Trophoblast cell (in vitro differentiated cells and primary cell): Measurements from ENCODE around the gene PAM16.
A peak's percentile ranks its signal among the peaks of the same experiment; 100 is the strongest.

ENCODE experiments used
- DNase-seq, 2 donors: peaks; one replicate each; pipeline ENCODE4 v3.0.0-alpha.2; 2016
- H2AFZ ChIP-seq: 2 replicates; pipeline ENCODE4 v1.6.1; 2013; ENCODE audit warnings: low read length, moderate library complexity, mild to moderate bottlenecking; ENCODE audit not compliant: insufficient read depth, poor library complexity
- H2AK5ac ChIP-seq: 2 replicates; pipeline ENCODE4 v1.6.1; 2013; ENCODE audit warnings: mild to moderate bottlenecking, low read length
- H2BK120ac ChIP-seq: 2 replicates; pipeline ENCODE4 v1.6.1; 2013; ENCODE audit warnings: low read length, mild to moderate bottlenecking, moderate library complexity; ENCODE audit not compliant: insufficient read depth, poor library complexity
- H2BK12ac ChIP-seq: 2 replicates; pipeline ENCODE4 v1.6.1; 2013; ENCODE audit warnings: mild to moderate bottlenecking, low read length, moderate library complexity
- H2BK5ac ChIP-seq: 2 replicates; pipeline ENCODE4 v1.6.1; 2013; ENCODE audit warnings: low read length, low read depth, moderate library complexity, mild to moderate bottlenecking; ENCODE audit not compliant: poor library complexity
- H3K14ac ChIP-seq: 2 replicates; pipeline ENCODE4 v1.6.1; 2013; ENCODE audit warnings: mild to moderate bottlenecking, low read length
- H3K18ac ChIP-seq: 2 replicates; pipeline ENCODE4 v1.6.1; 2013; ENCODE audit warnings: mild to moderate bottlenecking, low read length
- H3K23ac ChIP-seq: 2 replicates; pipeline ENCODE4 v1.6.1; 2013; ENCODE audit warnings: low read length
- H3K27ac ChIP-seq: 2 replicates; pipeline ENCODE4 v1.5.1; 2013; ENCODE audit warnings: low read depth, mild to moderate bottlenecking, inconsistent platforms, low read length, moderate library complexity
- H3K27me3 ChIP-seq: 2 replicates; pipeline ENCODE4 v1.6.1; 2013; ENCODE audit warnings: inconsistent platforms, mild to moderate bottlenecking, low read length, moderate library complexity; ENCODE audit not compliant: insufficient read depth
- H3K36me3 ChIP-seq, 2 experiments: 1 replicate in 1 of 2; 2 replicates in 1 of 2; pipeline ENCODE4 v1.6.1; 2013; ENCODE audit warnings: low read length in 2 of 2, mild to moderate bottlenecking in 2 of 2, moderate library complexity in 1 of 2; ENCODE audit not compliant: insufficient read depth in 2 of 2, control insufficient read depth in 1 of 2
- H3K4ac ChIP-seq: 2 replicates; pipeline ENCODE4 v1.6.1; 2013; ENCODE audit warnings: low read depth, mild to moderate bottlenecking, low read length, moderate library complexity
- H3K4me1 ChIP-seq, 2 experiments: 1 replicate in 1 of 2; 2 replicates in 1 of 2; pipeline ENCODE4 v1.6.1; 2013; ENCODE audit warnings: low read length in 2 of 2, mild to moderate bottlenecking in 2 of 2, moderate library complexity in 1 of 2; ENCODE audit not compliant: insufficient read depth in 2 of 2, control insufficient read depth in 1 of 2
- H3K4me2 ChIP-seq: 2 replicates; pipeline ENCODE4 v1.6.1; 2013; ENCODE audit warnings: inconsistent platforms, mild to moderate bottlenecking, low read length, moderate library complexity
- H3K4me3 ChIP-seq: 2 replicates; pipeline ENCODE4 v1.5.1; 2013; ENCODE audit warnings: mild to moderate bottlenecking, low read depth, low read length, inconsistent platforms
- H3K79me1 ChIP-seq: one replicate; pipeline ENCODE4 v1.6.1; 2013; ENCODE audit warnings: low read length
- H3K79me2 ChIP-seq: 2 replicates; pipeline ENCODE4 v1.6.1; 2013; ENCODE audit warnings: low read length, mild to moderate bottlenecking; ENCODE audit not compliant: control insufficient read depth, insufficient read depth, poor library complexity
- H3K9ac ChIP-seq: 2 replicates; pipeline ENCODE4 v1.6.1; 2013; ENCODE audit warnings: mild to moderate bottlenecking, low read length
- H3K9me3 ChIP-seq: 2 replicates; pipeline ENCODE4 v1.6.1; 2013; ENCODE audit warnings: low read depth, mild to moderate bottlenecking, control low read depth, inconsistent platforms, low read length; ENCODE audit not compliant: insufficient read depth
- H4K12ac ChIP-seq: 2 replicates; pipeline ENCODE4 v1.6.1; 2013; ENCODE audit warnings: low read depth, mild to moderate bottlenecking, low read length, moderate library complexity
- H4K8ac ChIP-seq: 2 replicates; pipeline ENCODE4 v1.6.1; 2013; ENCODE audit warnings: low read depth, mild to moderate bottlenecking, low read length, moderate library complexity
- H4K91ac ChIP-seq: one replicate; pipeline ENCODE4 v1.6.1; 2013; ENCODE audit warnings: low read depth, mild to moderate bottlenecking, low read length, moderate library complexity
- WGBS: extraction: QIAGEN DNeasy Blood & Tissue Kit; methylation state at CpG from one replicate; pipeline ENCODE4 v1.1.7; 2013; ENCODE audit warnings: missing lambda C conversion rate; ENCODE audit not compliant: insufficient read length, insufficient coverage; ENCODE audit errors: extremely low coverage; 5-methylcytosine and 5-hydroxymethylcytosine counted together

Gene PAM16

GRCh38 chr16:4297480-4297879 is 53.6 kb downstream of the PAM16 start:
- no CpG with 5 or more reads among the region's 6 CpGs for WGBS
- Histone ChIP-seq H3K36me3 (no peaks in the 10 kb centered on the region), H4K12ac (no peak overlapping the region), H3K4ac (no peak overlapping the region), H3K18ac (peak overlapping the region; percentile 18), H3K79me1 (peaks cover 30% of the 10 kb centered on the region), H3K27me3 (no peaks in the 10 kb centered on the region), H3K4me3 (no peak overlapping the region), H2AK5ac (no peak overlapping the region), H3K79me2 (peaks cover 9% of the 10 kb centered on the region), H3K4me1 (peaks cover 36 to 41% of the 10 kb centered on the region in 2 experiments), H2AFZ (no peak overlapping the region), H2BK12ac (peak overlapping the region; percentile 68), H3K23ac (no peak overlapping the region), H3K9me3 (no peaks in the 10 kb centered on the region), H2BK5ac (no peak overlapping the region), H4K91ac (peak overlapping the region; percentile 33), H3K14ac (no peak overlapping the region), H4K8ac (no peak overlapping the region), H3K9ac (no peak overlapping the region), H2BK120ac (peak overlapping the region; percentile 28), H3K27ac (no peak overlapping the region), H3K4me2 (no peak overlapping the region)
- DNase-seq = no peak

- no peak overlapping the region for H3K23ac ChIP-seq
- no CpG with 5 or more reads among the region's 6 CpGs for WGBS
Observed at GRCh38 chr16:4295581-4295980, 55.5 kb downstream of the PAM16 start.

GRCh38 chr16:4293822-4294457 is 57.2 kb downstream of the PAM16 start:
- DNase-seq = no peak
- Histone ChIP-seq H3K4me3 (no peak overlapping the region), H2BK5ac (peak overlapping the region; percentile 76), H4K91ac (peak overlapping the region; percentile 83), H2AFZ (peak overlapping the region; percentile 52), H3K4ac (peak overlapping the region; percentile 22), H3K9ac (no peak overlapping the region), H3K79me1 (peaks cover 27% of the 10 kb centered on the region), H3K79me2 (peaks cover 7% of the 10 kb centered on the region), H4K12ac (peak overlapping the region; percentile 0), H3K23ac (no peak overlapping the region), H2AK5ac (peak overlapping the region; percentile 62), H3K4me2 (peak overlapping the region; percentile 57), H3K14ac (peak overlapping the region; percentile 82), H4K8ac (peak overlapping the region; percentile 47), H3K4me1 (peaks cover 40 to 48% of the 10 kb centered on the region in 2 experiments), H3K18ac (peak overlapping the region; percentile 75), H3K27ac (peak overlapping the region; percentile 83), H3K27me3 (no peaks in the 10 kb centered on the region), H2BK120ac (peak overlapping the region; percentile 84), H2BK12ac (peak overlapping the region; percentile 93), H3K9me3 (no peaks in the 10 kb centered on the region), H3K36me3 (no peaks in the 10 kb centered on the region)
- no CpG with 5 or more reads among the region's 20 CpGs for WGBS

More at GRCh38 chr16:4295581-4295980, 55.5 kb downstream of the PAM16 start:
- H3K18ac ChIP-seq = no peak overlapping the region
- H4K12ac ChIP-seq = no peak overlapping the region
- H3K79me2 ChIP-seq = peaks cover 9% of the 10 kb centered on the region
- H3K36me3 ChIP-seq = no peaks in the 10 kb centered on the region
- H3K27ac ChIP-seq = no peak overlapping the region
- no peak overlapping the region for H4K91ac ChIP-seq
- H3K4ac ChIP-seq = no peak overlapping the region
- H2BK5ac ChIP-seq = no peak overlapping the region
- H2BK120ac ChIP-seq = no peak overlapping the region
- no peak overlapping the region for H2AFZ ChIP-seq
- H3K4me3 ChIP-seq = no peak overlapping the region
- peak overlapping the region; percentile 34 for H2BK12ac ChIP-seq
- H3K9ac ChIP-seq = no peak overlapping the region
- H3K27me3 ChIP-seq = no peaks in the 10 kb centered on the region
- H2AK5ac ChIP-seq = no peak overlapping the region
- no peak for DNase-seq
- H3K79me1 ChIP-seq = peaks cover 28% of the 10 kb centered on the region
- no peaks in the 10 kb centered on the region for H3K9me3 ChIP-seq
- no peak overlapping the region for H3K4me2 ChIP-seq
- no peak overlapping the region for H3K14ac ChIP-seq
- H4K8ac ChIP-seq = no peak overlapping the region
- H3K4me1 ChIP-seq = peaks cover 37 to 51% of the 10 kb centered on the region in 2 experiments

GRCh38 chr16:4293181-4293716 is 57.9 kb downstream of the PAM16 start:
- no peaks in the 10 kb centered on the region for H3K9me3 ChIP-seq
- peak overlapping the region; percentile 34 for H4K8ac ChIP-seq
- H2AK5ac ChIP-seq = peak overlapping the region; percentile 73
- H3K4me3 ChIP-seq = no peak overlapping the region
- H3K36me3 ChIP-seq = no peaks in the 10 kb centered on the region
- H3K4me1 ChIP-seq = peaks cover 38 to 42% of the 10 kb centered on the region in 2 experiments
- H3K4me2 ChIP-seq = no peak overlapping the region
- H3K23ac ChIP-seq = no peak overlapping the region
- H3K79me2 ChIP-seq = peaks cover 6% of the 10 kb centered on the region
- H2BK12ac ChIP-seq = peak overlapping the region; percentile 93
- no peak overlapping the region for H4K12ac ChIP-seq
- H3K27ac ChIP-seq = peak overlapping the region; percentile 63
- peak overlapping the region; percentile 60 for H2BK5ac ChIP-seq
- no peak overlapping the region for H3K9ac ChIP-seq
- no peaks in the 10 kb centered on the region for H3K27me3 ChIP-seq
- no peak for DNase-seq
- H3K18ac ChIP-seq = peak overlapping the region; percentile 57
- H4K91ac ChIP-seq = peak overlapping the region; percentile 21
- peak overlapping the region; percentile 10 for H3K4ac ChIP-seq
- H3K14ac ChIP-seq = peak overlapping the region; percentile 82
- H2AFZ ChIP-seq = peak overlapping the region; percentile 14
- peaks cover 21% of the 10 kb centered on the region for H3K79me1 ChIP-seq
- no CpG with 5 or more reads among the region's 14 CpGs for WGBS
- H2BK120ac ChIP-seq = peak overlapping the region; percentile 77
